Lower leg skin (tissue), 4 donors: ENCODE measurements around the gene PEX14. TPM values are rescaled to one million over a fixed set of nuclear protein-coding genes. Genes with fewer than 3 reads are reported as not detected.

Experiments
- DNase-seq, 2 donors: peaks; one replicate each; pipeline ENCODE4 v3.0.0-alpha.2; 2019; ENCODE audit warnings: low spot score in 2 of 2
- H3K4me3 ChIP-seq: fragments of 200-600 bp; sonication (generic); 2 replicates; pipeline ENCODE4 v1.5.1; 2017; ENCODE audit warnings: mild to moderate bottlenecking, low read depth; ENCODE audit not compliant: poor library complexity, severe bottlenecking
- POLR2A ChIP-seq, 2 donors: fragments of 450-650 bp; IDR thresholded peaks; one replicate each; pipeline ENCODE4 v1.6.1; 2016 to 2017; ENCODE audit warnings: antibody characterized with exemption in 2 of 2, mild to moderate bottlenecking in 1 of 2, moderate library complexity in 1 of 2
- WGBS, 2 donors: methylation state at CpG; one replicate each; pipeline ENCODE4 v1.1.5; 2018; 5-methylcytosine and 5-hydroxymethylcytosine counted together
- intact Hi-C: fragments of 100-400 bp; cut with DNase I; formaldehyde crosslinking; loops from one replicate; pipeline ENCODE4 v1.15.0; 2023; ENCODE audit warnings: low total_unique reads
- total RNA-seq, 4 donors: library from RNA; depleted of rRNA; stranded (reverse); fragments of >200 nt; gene quantifications; one replicate each; pipeline ENCODE4 v1.1.0, GENCODE V29; 2016
- TF ChIP-seq, protein P1 (sequence below), 3 donors: fragments of 450-650 bp; IDR thresholded peaks; one replicate each; pipeline ENCODE4 v1.5.1; 2016; ENCODE audit warnings: antibody characterized with exemption in 3 of 3, mild to moderate bottlenecking in 3 of 3, moderate library complexity in 2 of 3

Gene PEX14
- total RNA-seq, 4 donors from 2014 or later: 14.1 to 22.8 (median 18.9) TPM

DNA sequence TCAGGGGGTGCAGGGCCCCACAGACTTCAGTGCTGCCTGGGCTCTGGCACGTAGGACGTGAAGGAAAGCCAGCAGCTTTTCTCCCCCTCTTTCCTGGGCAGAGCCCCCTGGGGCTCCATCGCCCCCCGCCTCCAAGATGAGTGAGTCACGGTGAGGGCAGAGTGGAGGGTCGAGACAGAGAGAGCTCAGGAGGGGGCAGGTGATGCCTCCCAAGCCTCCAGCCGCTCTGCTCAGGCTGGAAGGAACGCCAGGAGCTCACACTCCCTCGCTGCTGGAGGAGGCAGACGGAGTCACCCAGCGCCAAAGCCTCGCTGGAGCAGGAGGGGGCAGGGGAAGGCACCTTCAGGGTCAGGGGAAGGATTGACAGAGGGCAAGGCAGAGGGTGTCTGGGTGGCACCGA lies 202.2 kb downstream of the PEX14 start:
- WGBS, 2 donors: 72 to 78% methylated on average over 13 of the region's 13 CpGs
- H3K4me3 ChIP-seq: no peak overlapping the region
- intact Hi-C loops: no loop called here
- DNase-seq: no peak
- TF ChIP-seq, protein P1, sequence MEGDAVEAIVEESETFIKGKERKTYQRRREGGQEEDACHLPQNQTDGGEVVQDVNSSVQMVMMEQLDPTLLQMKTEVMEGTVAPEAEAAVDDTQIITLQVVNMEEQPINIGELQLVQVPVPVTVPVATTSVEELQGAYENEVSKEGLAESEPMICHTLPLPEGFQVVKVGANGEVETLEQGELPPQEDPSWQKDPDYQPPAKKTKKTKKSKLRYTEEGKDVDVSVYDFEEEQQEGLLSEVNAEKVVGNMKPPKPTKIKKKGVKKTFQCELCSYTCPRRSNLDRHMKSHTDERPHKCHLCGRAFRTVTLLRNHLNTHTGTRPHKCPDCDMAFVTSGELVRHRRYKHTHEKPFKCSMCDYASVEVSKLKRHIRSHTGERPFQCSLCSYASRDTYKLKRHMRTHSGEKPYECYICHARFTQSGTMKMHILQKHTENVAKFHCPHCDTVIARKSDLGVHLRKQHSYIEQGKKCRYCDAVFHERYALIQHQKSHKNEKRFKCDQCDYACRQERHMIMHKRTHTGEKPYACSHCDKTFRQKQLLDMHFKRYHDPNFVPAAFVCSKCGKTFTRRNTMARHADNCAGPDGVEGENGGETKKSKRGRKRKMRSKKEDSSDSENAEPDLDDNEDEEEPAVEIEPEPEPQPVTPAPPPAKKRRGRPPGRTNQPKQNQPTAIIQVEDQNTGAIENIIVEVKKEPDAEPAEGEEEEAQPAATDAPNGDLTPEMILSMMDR (IDR thresholded peaks at IDR 0.05): no peak
- no peak for TF ChIP-seq POLR2A (IDR thresholded peaks at IDR 0.05)

DNA sequence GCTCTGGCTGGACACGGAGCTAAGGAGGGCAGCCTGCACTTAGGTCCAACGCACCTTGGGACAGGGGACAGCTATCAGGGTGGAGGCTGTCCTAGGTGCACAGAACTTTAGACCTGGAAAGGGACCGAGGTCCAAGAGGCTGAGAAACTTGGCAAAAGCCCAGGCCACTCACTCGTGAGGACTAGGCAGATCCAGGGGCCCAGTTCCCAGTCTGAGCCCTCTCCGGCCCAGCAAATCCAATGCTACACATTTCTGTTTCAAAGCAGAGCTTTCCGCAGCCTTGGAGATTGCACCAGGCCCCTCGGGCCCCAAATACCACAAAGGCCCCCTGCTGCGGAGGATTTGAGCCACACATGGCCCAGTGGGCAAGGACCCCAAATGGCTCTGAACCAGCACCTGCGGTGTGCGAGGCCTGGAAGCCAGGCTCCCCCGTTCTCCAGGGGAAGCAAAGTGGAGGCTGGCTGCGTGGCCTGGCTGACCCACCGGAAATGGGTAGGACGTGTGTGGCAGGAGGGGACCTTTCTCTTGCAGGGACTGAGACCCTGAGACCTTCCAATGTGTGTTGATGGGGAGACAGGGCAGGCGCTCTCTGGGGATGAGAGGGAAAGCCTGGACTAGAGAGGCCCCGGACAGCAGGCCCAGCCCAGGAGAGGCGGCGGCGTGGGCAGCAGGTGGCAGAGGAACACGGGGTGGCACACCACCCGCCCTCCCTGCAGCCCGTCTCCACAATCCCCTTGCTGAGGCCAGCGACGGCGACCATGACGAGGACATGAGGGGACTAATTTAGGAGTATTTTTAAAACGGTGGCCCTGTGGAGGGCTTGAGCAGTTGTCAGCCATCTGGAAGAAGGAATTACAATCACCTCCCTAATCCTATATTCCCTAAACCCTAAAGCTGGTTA lies 203.0 kb downstream of the PEX14 start:
- WGBS, 2 donors: 79 to 87% methylated on average over 27 of the region's 27 CpGs
- no peak for DNase-seq
- no peak for TF ChIP-seq POLR2A (IDR thresholded peaks at IDR 0.05)
- TF ChIP-seq, protein P1 (IDR thresholded peaks at IDR 0.05): no peak
- intact Hi-C loops: no loop called here
- no peak overlapping the region for H3K4me3 ChIP-seq

DNA sequence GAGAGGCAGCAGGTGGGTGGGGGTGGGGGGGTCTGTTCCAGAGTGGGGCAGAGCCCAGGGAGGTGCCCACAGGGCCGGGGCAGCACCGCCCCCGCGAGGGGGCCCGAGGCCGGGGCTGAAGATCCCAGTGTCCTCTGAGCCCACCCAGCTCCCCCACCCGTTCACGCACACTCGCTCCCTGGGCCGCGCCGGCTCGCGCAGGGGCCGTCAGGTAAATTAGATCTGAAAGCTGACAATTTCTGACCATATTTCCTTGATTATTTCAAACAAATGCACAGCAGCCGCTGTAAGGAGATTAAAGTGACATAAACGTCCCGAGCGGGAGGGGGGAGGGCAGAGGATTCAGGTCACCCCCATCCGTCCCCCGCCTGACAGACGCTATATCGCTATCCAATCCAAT lies 203.7 kb downstream of the PEX14 start:
- DNase-seq: no peak
- 86 to 94% methylated on average over 23 of the region's 23 CpGs for WGBS, 2 donors
- TF ChIP-seq, protein P1 (IDR thresholded peaks at IDR 0.05): no peak
- TF ChIP-seq POLR2A (IDR thresholded peaks at IDR 0.05): no peak
- intact Hi-C loops: no loop called here
- H3K4me3 ChIP-seq: no peak overlapping the region

DNA sequence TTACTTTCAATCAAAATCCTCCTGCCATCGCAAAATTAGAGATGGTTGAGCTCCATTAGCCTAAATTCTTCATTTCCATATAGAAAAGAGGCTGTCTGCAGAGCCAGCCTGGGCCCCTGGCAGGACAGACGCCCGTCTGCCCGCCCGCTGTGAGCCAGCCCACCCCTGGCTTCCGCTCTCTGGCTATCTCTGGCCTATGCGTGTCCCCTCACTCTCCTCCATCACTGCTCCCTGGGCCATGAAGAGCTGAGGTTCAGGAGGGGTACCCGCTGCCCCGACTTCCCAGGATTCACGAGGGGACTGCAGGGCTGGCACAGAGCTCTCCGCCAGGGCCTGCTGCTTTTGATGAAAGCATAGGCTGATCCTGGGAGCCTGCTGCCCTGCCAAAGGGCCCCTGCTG lies 204.1 kb downstream of the PEX14 start:
- no peak for DNase-seq
- H3K4me3 ChIP-seq: no peak overlapping the region
- WGBS, 2 donors: 84 to 89% methylated on average over 7 to 11 of the region's 11 CpGs
- intact Hi-C loops: no loop called here
- no peak for TF ChIP-seq POLR2A (IDR thresholded peaks at IDR 0.05)
- TF ChIP-seq, protein P1 (IDR thresholded peaks at IDR 0.05): no peak

DNA sequence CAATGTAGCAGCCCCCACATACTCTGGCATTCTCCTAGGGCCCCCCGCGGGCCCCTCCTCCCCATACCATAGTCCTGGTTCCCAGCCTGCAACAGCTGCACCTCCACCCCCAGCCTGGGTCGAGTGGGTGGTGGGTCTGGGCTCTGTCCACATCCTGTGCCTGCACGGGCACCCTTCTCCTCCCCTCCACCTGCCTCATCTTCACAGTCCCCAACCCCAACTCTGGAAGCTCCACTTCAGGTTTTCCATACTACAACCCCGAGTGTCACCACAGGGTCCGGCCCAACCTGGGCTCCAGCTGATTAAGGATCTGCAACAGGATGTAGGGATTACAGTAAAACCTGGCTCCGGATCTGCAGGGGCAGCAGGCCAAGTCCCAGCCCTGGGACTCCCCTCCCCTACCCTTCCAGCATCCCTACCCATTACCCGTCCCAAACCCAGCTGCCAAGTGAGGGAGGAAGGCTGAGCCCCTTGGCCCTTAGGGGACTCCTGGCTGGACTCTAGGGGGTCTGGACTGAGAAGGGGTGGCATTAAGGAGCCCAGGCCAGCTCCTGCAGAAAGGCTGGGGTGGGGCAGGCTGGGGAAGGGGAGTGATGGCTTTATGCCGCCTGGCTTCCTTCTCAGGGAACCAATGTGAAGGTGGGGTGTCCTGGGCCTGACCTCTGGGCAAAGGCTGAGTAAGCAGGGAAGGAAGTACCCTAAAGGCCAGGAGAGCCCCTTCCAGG lies 204.9 kb downstream of the PEX14 start:
- intact Hi-C loops: no loop called here
- no peak overlapping the region for H3K4me3 ChIP-seq
- WGBS, 2 donors: 37 to 42% methylated on average over 9 of the region's 9 CpGs
- TF ChIP-seq, protein P1 (IDR thresholded peaks at IDR 0.05): no peak
- no peak for TF ChIP-seq POLR2A (IDR thresholded peaks at IDR 0.05)
- no peak for DNase-seq

Other genes starting within 250 kb of the PEX14 start
- 10 to 100 TPM; 38.8 to 70.5 (median 53.2) TPM for gene PGD, start 75.9 kb upstream of the PEX14 start, total RNA-seq
- 1 to 10 TPM in 2 of 4 donors, under 1 TPM in 2; 0.42 to 1.8 (median 0.97) TPM for gene CENPS, start 44.5 kb upstream of the PEX14 start, total RNA-seq
- gene CORT, start 24.9 kb upstream of the PEX14 start, total RNA-seq: not detected
- 10 to 100 TPM; 14.1 to 20.9 (median 18.0) TPM for gene DFFA, start 2.4 kb upstream of the PEX14 start, total RNA-seq